Liver (tissue), 9 donors: ENCODE results near the gene C1QTNF7. TPM values are rescaled to one million over a fixed set of nuclear protein-coding genes. Genes with fewer than 3 reads are reported as not detected.

Experiments
- DNase-seq: peaks from one replicate; pipeline ENCODE4 v3.0.0-alpha.2; 2017; ENCODE audit warnings: low spot score
- H3K27ac ChIP-seq, 2 donors: one replicate each; pipeline ENCODE4 v1.7.0; 2013; ENCODE audit warnings: inconsistent platforms in 2 of 2, low read length in 2 of 2, control low read depth in 1 of 2, low read depth in 1 of 2, mild to moderate bottlenecking in 1 of 2
- H3K27me3 ChIP-seq, 4 donors: one replicate each; pipeline versions ENCODE4 v1.6.1 to v1.7.0; 2013; ENCODE audit warnings: low read length in 3 of 4, inconsistent platforms in 1 of 4, mild to moderate bottlenecking in 1 of 4, moderate library complexity in 1 of 4; ENCODE audit not compliant: control insufficient read depth in 4 of 4, insufficient read depth in 4 of 4
- H3K36me3 ChIP-seq, 4 donors: one replicate each; pipeline versions ENCODE4 v1.6.1 to v1.7.0; 2013; ENCODE audit warnings: low read length in 3 of 4, mild to moderate bottlenecking in 3 of 4, low read depth in 1 of 4, moderate library complexity in 1 of 4; ENCODE audit not compliant: control insufficient read depth in 4 of 4, insufficient read depth in 3 of 4
- H3K4me1 ChIP-seq, 4 donors: one replicate each; pipeline versions ENCODE4 v1.6.1 to v1.7.0; 2013; ENCODE audit warnings: low read length in 3 of 4, mild to moderate bottlenecking in 3 of 4, moderate library complexity in 1 of 4; ENCODE audit not compliant: control insufficient read depth in 4 of 4, insufficient read depth in 4 of 4
- H3K4me3 ChIP-seq, 3 donors: one replicate each; pipeline versions ENCODE4 v1.6.1 to v1.7.0; 2013; ENCODE audit warnings: low read length in 3 of 3, control low read depth in 1 of 3, low read depth in 1 of 3, mild to moderate bottlenecking in 1 of 3
- H3K9ac ChIP-seq, 2 donors: one replicate each; pipeline ENCODE4 v1.7.0; 2013; ENCODE audit warnings: low read length in 2 of 2, mild to moderate bottlenecking in 2 of 2, moderate library complexity in 2 of 2, control low read depth in 1 of 2, low read depth in 1 of 2
- H3K9me3 ChIP-seq, 4 donors: one replicate each; pipeline versions ENCODE4 v1.6.1 to v1.7.0; 2013; ENCODE audit warnings: low read length in 3 of 4; ENCODE audit not compliant: control insufficient read depth in 4 of 4
- EGR1 ChIP-seq, 2 donors: IDR thresholded peaks; 2 replicates each; pipeline ENCODE4 v1.6.1; 2016 to 2018; ENCODE audit warnings: antibody characterized with exemption in 2 of 2, low read depth in 2 of 2
- FOXA1 ChIP-seq: IDR thresholded peaks from 2 replicates; pipeline ENCODE4 v1.6.1; 2016; ENCODE audit warnings: antibody characterized with exemption
- FOXA2 ChIP-seq: IDR thresholded peaks from 2 replicates; pipeline ENCODE4 v1.6.1; 2016; ENCODE audit warnings: antibody characterized with exemption
- GABPA ChIP-seq, 2 donors: IDR thresholded peaks in 1 of 2; conservative IDR thresholded peaks in 1 of 2; 2 replicates each; pipeline ENCODE4 v1.6.1; 2016; ENCODE audit warnings: antibody characterized with exemption in 2 of 2, mild to moderate bottlenecking in 1 of 2, moderate library complexity in 1 of 2
- HNF4A ChIP-seq, 2 donors: conservative IDR thresholded peaks; 2 replicates each; pipeline ENCODE4 v1.6.1; 2016; ENCODE audit warnings: antibody characterized with exemption in 2 of 2, mild to moderate bottlenecking in 2 of 2
- HNF4G ChIP-seq: IDR thresholded peaks from 2 replicates; pipeline ENCODE4 v1.6.1; 2016; ENCODE audit warnings: antibody characterized with exemption
- JUND ChIP-seq, 2 donors: IDR thresholded peaks; 2 replicates each; pipeline ENCODE4 v1.6.1; 2016; ENCODE audit warnings: antibody characterized with exemption in 2 of 2
- NR2F2 ChIP-seq: IDR thresholded peaks from 2 replicates; pipeline ENCODE4 v1.6.1; 2016; ENCODE audit warnings: antibody characterized with exemption
- RAD21 ChIP-seq, 2 donors: IDR thresholded peaks; 2 replicates each; pipeline ENCODE4 v1.6.1; 2016; ENCODE audit warnings: antibody characterized with exemption in 2 of 2, mild to moderate bottlenecking in 2 of 2
- RXRA ChIP-seq, 2 donors: IDR thresholded peaks; 2 replicates each; pipeline ENCODE4 v1.6.1; 2017 to 2018; ENCODE audit warnings: antibody characterized with exemption in 2 of 2, mild to moderate bottlenecking in 1 of 2
- SP1 ChIP-seq: IDR thresholded peaks from 2 replicates; pipeline ENCODE4 v1.6.1; 2018; ENCODE audit warnings: antibody characterized with exemption, mild to moderate bottlenecking
- TAF1 ChIP-seq: conservative IDR thresholded peaks from 2 replicates; pipeline ENCODE4 v1.6.1; 2016; ENCODE audit warnings: antibody characterized with exemption, mild to moderate bottlenecking
- YY1 ChIP-seq: IDR thresholded peaks from 2 replicates; pipeline ENCODE4 v1.6.1; 2016; ENCODE audit warnings: antibody characterized with exemption, mild to moderate bottlenecking
- WGBS: extraction: QIAGEN DNeasy Blood & Tissue Kit; methylation state at CpG from one replicate; pipeline ENCODE4 v1.1.7; 2013; 5-methylcytosine and 5-hydroxymethylcytosine counted together
- polyA plus RNA-seq, 2 donors: library from polyadenylated mRNA; stranded (reverse) in 1 of 2; unstranded in 1 of 2; fragments of 200-250 nt in 1 of 2; fragments of >200 nt in 1 of 2; fragmentation: Nextera tagmentation in 1 of 2; extraction: Ambion mirVana in 1 of 2; gene quantifications; one replicate each; pipeline versions ENCODE4 v1.2.1 to v1.2.3, GENCODE V29; 2013 to 2015
- total RNA-seq, 2 donors: library from RNA; depleted of rRNA; stranded (reverse); fragments of >200 nt; gene quantifications; one replicate each; pipeline ENCODE4 v1.2.3, GENCODE V29; 2014
- TF ChIP-seq, protein P1 (sequence below): IDR thresholded peaks from 2 replicates; pipeline ENCODE4 v1.6.1; 2016; ENCODE audit warnings: antibody characterized with exemption
- TF ChIP-seq, protein P2 (sequence below): IDR thresholded peaks from 2 replicates; pipeline ENCODE4 v1.6.1; 2016; ENCODE audit warnings: antibody characterized with exemption
- TF ChIP-seq, protein P3 (sequence below): IDR thresholded peaks from 2 replicates; pipeline ENCODE4 v1.6.1; 2016; ENCODE audit warnings: antibody characterized with exemption
- TF ChIP-seq, protein P4 (sequence below): fragments of 150-350 bp; IDR thresholded peaks from 2 replicates; pipeline ENCODE4 v1.5.1; 2017; ENCODE audit warnings: improper control_type of control experiment, low read depth, low read length; ENCODE audit not compliant: missing input control
- TF ChIP-seq, protein P5 (sequence below): IDR thresholded peaks from 2 replicates; pipeline ENCODE4 v1.6.1; 2016; ENCODE audit warnings: antibody characterized with exemption, mild to moderate bottlenecking
- donor health status: healthy.
- donor health status: healthy.
- donor health status: healthy.
- donor health status: healthy.
- donor health status: healthy.

Gene C1QTNF7
- total and polyA plus RNA-seq, 4 donors: 0.33 to 0.55 (median 0.47) TPM

DNA sequence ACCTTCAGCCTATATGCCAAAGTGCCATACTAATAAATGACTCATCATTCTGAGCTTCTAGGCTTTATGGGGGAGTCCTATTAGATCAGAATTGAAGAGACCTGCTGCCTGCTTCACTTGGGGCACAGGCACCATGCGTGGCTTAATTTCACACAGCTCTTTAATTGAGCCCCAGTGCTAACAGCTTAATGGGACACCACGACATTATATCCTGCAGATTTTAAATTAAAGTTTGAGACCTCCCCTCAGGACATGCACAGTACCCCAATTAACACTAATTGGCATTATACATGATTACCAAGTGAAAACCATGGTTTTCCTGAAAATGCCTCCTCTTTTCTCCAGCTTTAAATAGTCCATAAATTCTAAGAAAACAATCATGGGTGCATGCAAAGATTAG lies 6.8 kb downstream of the C1QTNF7 start:
- WGBS: 89% methylated on average over 2 of the region's 2 CpGs
- Histone ChIP-seq H3K9me3 (no peaks in the 10 kb centered on the region), H3K4me3 (no peak overlapping the region), H3K27ac (no peak overlapping the region), H3K36me3 (no peaks in the 10 kb centered on the region), H3K4me1 (no peaks in the 10 kb centered on the region), H3K9ac (no peak overlapping the region), H3K27me3 (no peaks in the 10 kb centered on the region)
- no peak for TF ChIP-seq HNF4G
- TF ChIP-seq RXRA (IDR thresholded peaks at IDR 0.05): no peak
- TF ChIP-seq HNF4A (conservative IDR thresholded peaks at IDR 0.05): no peak
- no peak for TF ChIP-seq FOXA1
- TF ChIP-seq FOXA2: no peak
- no peak for TF ChIP-seq GABPA (IDR thresholded peaks at IDR 0.05 in 1 of 2, conservative IDR thresholded peaks at IDR 0.05 in 1 of 2)
- TF ChIP-seq, protein P1, sequence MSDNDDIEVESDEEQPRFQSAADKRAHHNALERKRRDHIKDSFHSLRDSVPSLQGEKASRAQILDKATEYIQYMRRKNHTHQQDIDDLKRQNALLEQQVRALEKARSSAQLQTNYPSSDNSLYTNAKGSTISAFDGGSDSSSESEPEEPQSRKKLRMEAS: no peak
- TF ChIP-seq YY1: no peak
- no peak for DNase-seq

DNA sequence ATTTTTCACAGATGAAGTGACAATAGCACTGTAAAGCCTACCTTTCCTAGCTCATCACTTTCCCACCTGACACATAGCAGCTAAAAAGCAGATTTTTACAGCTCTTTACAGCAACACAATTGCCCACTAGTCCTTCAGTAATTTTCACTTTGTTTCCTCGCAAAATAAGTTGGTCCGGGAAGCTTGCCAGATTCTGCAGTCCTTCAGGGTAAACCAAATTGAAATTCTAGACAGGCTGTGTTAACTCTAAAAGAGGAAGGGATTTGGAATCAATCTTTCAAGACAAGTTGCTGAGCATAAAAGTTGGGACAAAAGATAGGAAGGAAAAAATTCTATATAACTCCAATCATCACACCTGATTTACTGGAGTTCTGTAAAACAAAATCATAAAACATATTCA lies 8.7 kb downstream of the C1QTNF7 start:
- Histone ChIP-seq H3K4me1 (no peaks in the 10 kb centered on the region), H3K4me3 (no peak overlapping the region), H3K36me3 (no peaks in the 10 kb centered on the region), H3K9me3 (no peaks in the 10 kb centered on the region), H3K27ac (no peak overlapping the region), H3K27me3 (no peaks in the 10 kb centered on the region), H3K9ac (no peak overlapping the region)
- DNase-seq: no peak
- WGBS: 21% methylated on average over 2 of the region's 2 CpGs
- no peak for TF ChIP-seq RAD21 (IDR thresholded peaks at IDR 0.05)
- no peak for TF ChIP-seq FOXA2
- TF ChIP-seq, protein P2, sequence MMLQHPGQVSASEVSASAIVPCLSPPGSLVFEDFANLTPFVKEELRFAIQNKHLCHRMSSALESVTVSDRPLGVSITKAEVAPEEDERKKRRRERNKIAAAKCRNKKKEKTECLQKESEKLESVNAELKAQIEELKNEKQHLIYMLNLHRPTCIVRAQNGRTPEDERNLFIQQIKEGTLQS: no peak
- no peak for TF ChIP-seq HNF4G
- TF ChIP-seq GABPA (IDR thresholded peaks at IDR 0.05 in 1 of 2, conservative IDR thresholded peaks at IDR 0.05 in 1 of 2): no peak
- TF ChIP-seq TAF1: no peak
- TF ChIP-seq SP1: no peak
- TF ChIP-seq, protein P3, sequence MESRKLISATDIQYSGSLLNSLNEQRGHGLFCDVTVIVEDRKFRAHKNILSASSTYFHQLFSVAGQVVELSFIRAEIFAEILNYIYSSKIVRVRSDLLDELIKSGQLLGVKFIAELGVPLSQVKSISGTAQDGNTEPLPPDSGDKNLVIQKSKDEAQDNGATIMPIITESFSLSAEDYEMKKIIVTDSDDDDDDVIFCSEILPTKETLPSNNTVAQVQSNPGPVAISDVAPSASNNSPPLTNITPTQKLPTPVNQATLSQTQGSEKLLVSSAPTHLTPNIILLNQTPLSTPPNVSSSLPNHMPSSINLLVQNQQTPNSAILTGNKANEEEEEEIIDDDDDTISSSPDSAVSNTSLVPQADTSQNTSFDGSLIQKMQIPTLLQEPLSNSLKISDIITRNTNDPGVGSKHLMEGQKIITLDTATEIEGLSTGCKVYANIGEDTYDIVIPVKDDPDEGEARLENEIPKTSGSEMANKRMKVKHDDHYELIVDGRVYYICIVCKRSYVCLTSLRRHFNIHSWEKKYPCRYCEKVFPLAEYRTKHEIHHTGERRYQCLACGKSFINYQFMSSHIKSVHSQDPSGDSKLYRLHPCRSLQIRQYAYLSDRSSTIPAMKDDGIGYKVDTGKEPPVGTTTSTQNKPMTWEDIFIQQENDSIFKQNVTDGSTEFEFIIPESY: no peak
- no peak for TF ChIP-seq HNF4A (conservative IDR thresholded peaks at IDR 0.05)
- TF ChIP-seq, protein P4, sequence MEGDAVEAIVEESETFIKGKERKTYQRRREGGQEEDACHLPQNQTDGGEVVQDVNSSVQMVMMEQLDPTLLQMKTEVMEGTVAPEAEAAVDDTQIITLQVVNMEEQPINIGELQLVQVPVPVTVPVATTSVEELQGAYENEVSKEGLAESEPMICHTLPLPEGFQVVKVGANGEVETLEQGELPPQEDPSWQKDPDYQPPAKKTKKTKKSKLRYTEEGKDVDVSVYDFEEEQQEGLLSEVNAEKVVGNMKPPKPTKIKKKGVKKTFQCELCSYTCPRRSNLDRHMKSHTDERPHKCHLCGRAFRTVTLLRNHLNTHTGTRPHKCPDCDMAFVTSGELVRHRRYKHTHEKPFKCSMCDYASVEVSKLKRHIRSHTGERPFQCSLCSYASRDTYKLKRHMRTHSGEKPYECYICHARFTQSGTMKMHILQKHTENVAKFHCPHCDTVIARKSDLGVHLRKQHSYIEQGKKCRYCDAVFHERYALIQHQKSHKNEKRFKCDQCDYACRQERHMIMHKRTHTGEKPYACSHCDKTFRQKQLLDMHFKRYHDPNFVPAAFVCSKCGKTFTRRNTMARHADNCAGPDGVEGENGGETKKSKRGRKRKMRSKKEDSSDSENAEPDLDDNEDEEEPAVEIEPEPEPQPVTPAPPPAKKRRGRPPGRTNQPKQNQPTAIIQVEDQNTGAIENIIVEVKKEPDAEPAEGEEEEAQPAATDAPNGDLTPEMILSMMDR: no peak
- TF ChIP-seq YY1: no peak
- TF ChIP-seq RXRA (IDR thresholded peaks at IDR 0.05): no peak
- no peak for TF ChIP-seq NR2F2
- no peak for TF ChIP-seq EGR1 (IDR thresholded peaks at IDR 0.05; ENCODE audit: low read depth in 2 of 2)
- TF ChIP-seq JUND (IDR thresholded peaks at IDR 0.05): no peak
- TF ChIP-seq, protein P5, sequence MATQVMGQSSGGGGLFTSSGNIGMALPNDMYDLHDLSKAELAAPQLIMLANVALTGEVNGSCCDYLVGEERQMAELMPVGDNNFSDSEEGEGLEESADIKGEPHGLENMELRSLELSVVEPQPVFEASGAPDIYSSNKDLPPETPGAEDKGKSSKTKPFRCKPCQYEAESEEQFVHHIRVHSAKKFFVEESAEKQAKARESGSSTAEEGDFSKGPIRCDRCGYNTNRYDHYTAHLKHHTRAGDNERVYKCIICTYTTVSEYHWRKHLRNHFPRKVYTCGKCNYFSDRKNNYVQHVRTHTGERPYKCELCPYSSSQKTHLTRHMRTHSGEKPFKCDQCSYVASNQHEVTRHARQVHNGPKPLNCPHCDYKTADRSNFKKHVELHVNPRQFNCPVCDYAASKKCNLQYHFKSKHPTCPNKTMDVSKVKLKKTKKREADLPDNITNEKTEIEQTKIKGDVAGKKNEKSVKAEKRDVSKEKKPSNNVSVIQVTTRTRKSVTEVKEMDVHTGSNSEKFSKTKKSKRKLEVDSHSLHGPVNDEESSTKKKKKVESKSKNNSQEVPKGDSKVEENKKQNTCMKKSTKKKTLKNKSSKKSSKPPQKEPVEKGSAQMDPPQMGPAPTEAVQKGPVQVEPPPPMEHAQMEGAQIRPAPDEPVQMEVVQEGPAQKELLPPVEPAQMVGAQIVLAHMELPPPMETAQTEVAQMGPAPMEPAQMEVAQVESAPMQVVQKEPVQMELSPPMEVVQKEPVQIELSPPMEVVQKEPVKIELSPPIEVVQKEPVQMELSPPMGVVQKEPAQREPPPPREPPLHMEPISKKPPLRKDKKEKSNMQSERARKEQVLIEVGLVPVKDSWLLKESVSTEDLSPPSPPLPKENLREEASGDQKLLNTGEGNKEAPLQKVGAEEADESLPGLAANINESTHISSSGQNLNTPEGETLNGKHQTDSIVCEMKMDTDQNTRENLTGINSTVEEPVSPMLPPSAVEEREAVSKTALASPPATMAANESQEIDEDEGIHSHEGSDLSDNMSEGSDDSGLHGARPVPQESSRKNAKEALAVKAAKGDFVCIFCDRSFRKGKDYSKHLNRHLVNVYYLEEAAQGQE: no peak
